OCI-LY3 (cell line): ENCODE data around the gene DCLK1.

Experiments used
- H2AFZ ChIP-seq: fragments of 200-600, 300-600 bp; shearing (Covaris generic); 2 replicates; pipeline ENCODE4 v1.6.0; 2014; ENCODE audit warnings: antibody characterized with exemption, low read depth, low read length
- H3K27ac ChIP-seq: fragments of 200-600, 300-600 bp; sonication (generic); 2 replicates; pipeline ENCODE4 v1.5.1; 2014; ENCODE audit warnings: mild to moderate bottlenecking, low read length, moderate library complexity, mixed read lengths
- H3K27me3 ChIP-seq: fragments of 200-600, 300-600 bp; sonication (generic); 2 replicates; pipeline ENCODE4 v1.6.1; 2014; ENCODE audit warnings: low read depth, low read length, mixed read lengths
- H3K36me3 ChIP-seq: fragments of 200-600, 300-600 bp; sonication (generic); replicated peaks from 2 replicates; pipeline ENCODE3; 2014; ENCODE audit warnings: low read depth, low read length, mixed read lengths
- H3K4me1 ChIP-seq: fragments of 300-600, 200-600 bp; sonication (generic); 2 replicates; pipeline ENCODE4 v1.6.1; 2014; ENCODE audit warnings: low read length, mixed read lengths
- H3K4me2 ChIP-seq: fragments of 200-600, 300-600 bp; sonication (generic); 2 replicates; pipeline ENCODE4 v1.6.1; 2014; ENCODE audit warnings: low read length, mixed read lengths
- H3K4me3 ChIP-seq: fragments of 300-600, 200-600 bp; sonication (generic); 2 replicates; pipeline ENCODE4 v1.5.1; 2014; ENCODE audit warnings: antibody characterized with exemption, mild to moderate bottlenecking, low read length, moderate library complexity
- H3K79me2 ChIP-seq: fragments of 300-600, 200-600 bp; shearing (Covaris generic); 2 replicates; pipeline ENCODE4 v1.6.1; 2014; ENCODE audit warnings: mild to moderate bottlenecking, low read length, mixed read lengths
- H3K9ac ChIP-seq: fragments of 300-600, 200-600 bp; shearing (Covaris generic); 2 replicates; pipeline ENCODE4 v1.6.0; 2014; ENCODE audit warnings: mild to moderate bottlenecking, low read length, moderate library complexity
- H3K9me3 ChIP-seq: fragments of 200-600, 300-600 bp; shearing (Covaris generic); 2 replicates; pipeline ENCODE4 v1.6.1; 2014; ENCODE audit warnings: low read length, mixed read lengths; ENCODE audit not compliant: insufficient read depth
- H4K20me1 ChIP-seq: fragments of 200-600, 300-600 bp; sonication (generic); 2 replicates; pipeline ENCODE4 v1.6.1; 2016; ENCODE audit warnings: low read length, mixed read lengths; ENCODE audit not compliant: insufficient read depth
- CTCF ChIP-seq: fragments of 200-600, 300-600 bp; sonication (generic); IDR thresholded peaks from 2 replicates; pipeline ENCODE4 v1.5.1; 2014; ENCODE audit warnings: antibody characterized with exemption, low read length, low read depth
- EZH2phosphoT487 ChIP-seq: fragments of 200-600 bp; shearing (Covaris generic); IDR thresholded peaks from 2 replicates; pipeline ENCODE4 v1.6.1; 2018; ENCODE audit warnings: antibody characterized with exemption, mixed run types, low read depth

Gene DCLK1

GRCh38 chr13:35784286-35784951 lies 346.8 kb downstream of the DCLK1 start:
- peaks cover 3% of the 10 kb centered on the region; the same call in 1 of the 2 replicates for H3K4me1 ChIP-seq
- H3K9me3 ChIP-seq = no peaks in the 10 kb centered on the region
- no peak overlapping the region for H2AFZ ChIP-seq
- H3K79me2 ChIP-seq = no peaks in the 10 kb centered on the region
- H4K20me1 ChIP-seq = no peaks in the 10 kb centered on the region
- no peak overlapping the region for H3K4me3 ChIP-seq
- no peak for TF ChIP-seq CTCF
- TF ChIP-seq EZH2phosphoT487 = no peak
- H3K27me3 ChIP-seq = peaks cover 26% of the 10 kb centered on the region
- no peaks in the 10 kb centered on the region for H3K36me3 ChIP-seq
- no peak overlapping the region for H3K9ac ChIP-seq
- no peak overlapping the region for H3K27ac ChIP-seq
- H3K4me2 ChIP-seq = no peak overlapping the region

- Histone ChIP-seq H2AFZ (no peak overlapping the region), H3K4me3 (no peak overlapping the region), H3K27ac (no peak overlapping the region), H3K36me3 (no peaks in the 10 kb centered on the region), H3K4me2 (no peak overlapping the region), H3K9me3 (no peaks in the 10 kb centered on the region), H3K79me2 (no peaks in the 10 kb centered on the region), H4K20me1 (no peaks in the 10 kb centered on the region), H3K9ac (no peak overlapping the region), H3K27me3 (peaks cover 20% of the 10 kb centered on the region), H3K4me1 (no peaks in the 10 kb centered on the region)
- no peak for TF ChIP-seq EZH2phosphoT487
- TF ChIP-seq CTCF = no peak
These were observed 348.4 kb downstream of the DCLK1 start for GRCh38 chr13:35782793-35783192.

GRCh38 chr13:35781036-35782000 lies 349.9 kb downstream of the DCLK1 start:
- Histone ChIP-seq H3K36me3 (no peaks in the 10 kb centered on the region), H3K9ac (no peak overlapping the region), H3K27ac (no peak overlapping the region), H3K9me3 (no peaks in the 10 kb centered on the region), H3K4me2 (no peak overlapping the region), H4K20me1 (no peaks in the 10 kb centered on the region), H3K79me2 (no peaks in the 10 kb centered on the region), H3K4me1 (no peaks in the 10 kb centered on the region), H3K27me3 (peaks cover 22% of the 10 kb centered on the region; the same call in 1 of the 2 replicates), H3K4me3 (no peak overlapping the region), H2AFZ (no peak overlapping the region)
- TF ChIP-seq EZH2phosphoT487 = no peak
- no peak for TF ChIP-seq CTCF

GRCh38 chr13:35780613-35781012 lies 350.6 kb downstream of the DCLK1 start:
- peaks cover 22% of the 10 kb centered on the region; the same call in 1 of the 2 replicates for H3K27me3 ChIP-seq
- no peaks in the 10 kb centered on the region for H3K9me3 ChIP-seq
- no peaks in the 10 kb centered on the region for H4K20me1 ChIP-seq
- TF ChIP-seq EZH2phosphoT487 = no peak
- TF ChIP-seq CTCF = no peak
- H3K36me3 ChIP-seq = no peaks in the 10 kb centered on the region
- H2AFZ ChIP-seq = no peak overlapping the region
- H3K9ac ChIP-seq = no peak overlapping the region
- no peak overlapping the region for H3K4me3 ChIP-seq
- H3K4me2 ChIP-seq = no peak overlapping the region
- H3K27ac ChIP-seq = no peak overlapping the region
- H3K79me2 ChIP-seq = no peaks in the 10 kb centered on the region
- H3K4me1 ChIP-seq = no peaks in the 10 kb centered on the region
